ENCODE measurements around the gene AUTS2.

GRCh38 chr7:70237256-70237655, 639.0 kb downstream of the AUTS2 start:
- no peak for TF ChIP-seq CTCF (conservative IDR thresholded peaks at IDR 0.05; ENCODE audit: low read depth in 2 of 2)
- no peak for TF ChIP-seq POLR2AphosphoS5 (IDR thresholded peaks at IDR 0.05; ENCODE audit: low read depth)
- TF ChIP-seq EZH2 (IDR thresholded peaks at IDR 0.05; ENCODE audit: low read depth, unreplicated experiment): no peak
- TF ChIP-seq JUNB (IDR thresholded peaks at IDR 0.05; ENCODE audit: unreplicated experiment): no peak
- no peak for TF ChIP-seq EZH2phosphoT487 (IDR thresholded peaks at IDR 0.05; ENCODE audit: unreplicated experiment)
- TF ChIP-seq REST (IDR thresholded peaks at IDR 0.05; ENCODE audit: unreplicated experiment): no peak
- no peak for TF ChIP-seq ETS1 (IDR thresholded peaks at IDR 0.05)
- no peak for TF ChIP-seq STAT1 (IDR thresholded peaks at IDR 0.05; ENCODE audit: unreplicated experiment)
- TF ChIP-seq ZNF114 (CRISPR knock-in tag; IDR thresholded peaks at IDR 0.05): no peak
- TF ChIP-seq ZNF462 (CRISPR knock-in tag; IDR thresholded peaks at IDR 0.05): no peak

Measured in GM23338 (cell line).